ENCODE measurements around the gene LPAR6. TPM values are rescaled to one million over a fixed set of nuclear protein-coding genes. Genes with fewer than 3 reads are reported as not detected.
A peak's percentile ranks its signal among the peaks of the same experiment; 100 is the strongest.
"Not testable (repeated sequence)": the region's sequence is repeated elsewhere in the genome, so short reads cannot be mapped to it uniquely, and the experiment has no call there.

Gene LPAR6, protein sequence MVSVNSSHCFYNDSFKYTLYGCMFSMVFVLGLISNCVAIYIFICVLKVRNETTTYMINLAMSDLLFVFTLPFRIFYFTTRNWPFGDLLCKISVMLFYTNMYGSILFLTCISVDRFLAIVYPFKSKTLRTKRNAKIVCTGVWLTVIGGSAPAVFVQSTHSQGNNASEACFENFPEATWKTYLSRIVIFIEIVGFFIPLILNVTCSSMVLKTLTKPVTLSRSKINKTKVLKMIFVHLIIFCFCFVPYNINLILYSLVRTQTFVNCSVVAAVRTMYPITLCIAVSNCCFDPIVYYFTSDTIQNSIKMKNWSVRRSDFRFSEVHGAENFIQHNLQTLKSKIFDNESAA
- 10 to 100 TPM in 1 of 2 donors, 1 to 10 TPM in 1; 4.9 to 17.8 TPM for total RNA-seq

DNA sequence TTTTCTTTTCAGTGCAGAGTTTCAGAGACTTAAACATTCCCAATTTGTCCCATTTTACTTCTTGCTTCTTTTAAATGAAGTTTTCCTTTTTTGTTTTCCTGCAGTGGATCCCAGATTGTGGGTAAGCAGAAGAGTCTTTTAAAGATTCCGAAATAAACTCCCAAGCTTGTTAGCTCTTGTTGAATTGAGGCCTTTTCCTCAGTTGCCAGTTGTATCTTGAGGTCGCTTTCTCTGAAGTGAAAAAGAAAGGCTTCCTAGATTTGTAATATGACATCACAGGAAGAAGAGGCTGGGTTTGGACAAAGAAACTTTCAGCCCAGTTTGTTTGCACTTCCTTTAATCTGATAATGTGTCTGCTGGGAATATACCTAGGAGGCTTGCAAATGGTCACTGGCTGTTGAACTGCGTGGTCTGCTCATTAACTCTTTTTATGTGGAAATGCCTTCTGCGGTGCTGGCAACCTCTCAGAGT lies at the start of gene LPAR6:
Gene LPAR6 (minus strand): TSS at position 233 of the 471 bp plus-strand sequence. CDS start 690 bp downstream, outside the sequence.
- TF ChIP-seq, protein P1, sequence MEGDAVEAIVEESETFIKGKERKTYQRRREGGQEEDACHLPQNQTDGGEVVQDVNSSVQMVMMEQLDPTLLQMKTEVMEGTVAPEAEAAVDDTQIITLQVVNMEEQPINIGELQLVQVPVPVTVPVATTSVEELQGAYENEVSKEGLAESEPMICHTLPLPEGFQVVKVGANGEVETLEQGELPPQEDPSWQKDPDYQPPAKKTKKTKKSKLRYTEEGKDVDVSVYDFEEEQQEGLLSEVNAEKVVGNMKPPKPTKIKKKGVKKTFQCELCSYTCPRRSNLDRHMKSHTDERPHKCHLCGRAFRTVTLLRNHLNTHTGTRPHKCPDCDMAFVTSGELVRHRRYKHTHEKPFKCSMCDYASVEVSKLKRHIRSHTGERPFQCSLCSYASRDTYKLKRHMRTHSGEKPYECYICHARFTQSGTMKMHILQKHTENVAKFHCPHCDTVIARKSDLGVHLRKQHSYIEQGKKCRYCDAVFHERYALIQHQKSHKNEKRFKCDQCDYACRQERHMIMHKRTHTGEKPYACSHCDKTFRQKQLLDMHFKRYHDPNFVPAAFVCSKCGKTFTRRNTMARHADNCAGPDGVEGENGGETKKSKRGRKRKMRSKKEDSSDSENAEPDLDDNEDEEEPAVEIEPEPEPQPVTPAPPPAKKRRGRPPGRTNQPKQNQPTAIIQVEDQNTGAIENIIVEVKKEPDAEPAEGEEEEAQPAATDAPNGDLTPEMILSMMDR (IDR thresholded peaks at IDR 0.05), result no peak
- H3K9ac ChIP-seq (ENCODE audit: low read depth in 2 of 2, low read length in 2 of 2), result peak within 1 kb of the TSS; percentile 66 to 75
- H3K4me1 ChIP-seq, result no peaks in the 10 kb centered on the region
- peak; percentile 42 for DNase-seq
- no peaks in the 10 kb centered on the region for H3K27me3 ChIP-seq
- intact Hi-C loops (cut with DNase I), result loop anchor here (5.0 kb wide), 1 partner anchor 119 kb away; the partner anchor contains the start of gene RCBTB2
- peak within 1 kb of the TSS; percentile 70 for H3K27ac ChIP-seq
- H3K4me3 ChIP-seq, result peak within 1 kb of the TSS; percentile 42
- H3K9me3 ChIP-seq, result no peaks in the 10 kb centered on the region
- H3K36me3 ChIP-seq, result no peaks in the 10 kb centered on the region

DNA sequence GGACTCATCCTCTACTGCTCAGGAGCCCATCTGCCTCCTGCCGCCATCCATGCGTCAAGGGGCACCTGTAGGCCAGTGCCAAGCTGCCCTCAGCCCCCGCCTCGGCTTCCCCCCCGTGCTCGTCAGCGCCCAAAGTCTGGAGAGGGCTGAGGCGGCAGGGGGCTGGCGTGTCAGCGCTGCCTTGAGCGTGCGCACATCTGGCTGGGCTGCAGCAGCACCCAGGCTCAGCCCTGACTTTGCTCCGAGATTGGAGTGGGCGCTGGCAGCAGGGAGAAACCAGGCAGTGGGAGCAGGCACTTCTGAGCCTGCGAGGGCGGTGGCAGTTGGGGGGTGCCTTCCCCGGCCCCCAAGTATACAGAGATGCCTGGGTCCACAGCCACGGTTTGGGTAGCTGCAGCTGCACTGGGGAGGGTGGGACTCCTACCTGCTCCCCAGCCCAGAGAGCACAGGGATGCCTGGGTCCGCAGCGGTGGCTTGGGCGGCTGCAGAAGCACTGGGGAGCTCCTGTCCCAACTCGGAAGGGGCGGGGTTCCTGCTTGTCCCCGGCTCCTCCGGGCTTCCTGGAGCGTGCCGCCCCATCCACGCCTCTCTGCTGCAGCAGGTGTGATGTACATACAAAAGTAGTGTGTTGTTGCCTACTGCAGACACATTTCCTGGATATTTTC lies 44.8 kb upstream of the LPAR6 start:
- Histone ChIP-seq H3K36me3 (peaks cover 3% of the 10 kb centered on the region), H3K9me3 (no peaks in the 10 kb centered on the region), H3K4me3 (no peak overlapping the region), H3K27me3 (no peaks in the 10 kb centered on the region), H3K9ac (ENCODE audit: low read depth in 2 of 2, low read length in 2 of 2) (no peak overlapping the region), H3K4me1 (no peaks in the 10 kb centered on the region), H3K27ac (no peak overlapping the region)
- DNase-seq, result no peak
- intact Hi-C loops (cut with DNase I), result no loop called here
- TF ChIP-seq, protein P1 (IDR thresholded peaks at IDR 0.05), result no peak

DNA sequence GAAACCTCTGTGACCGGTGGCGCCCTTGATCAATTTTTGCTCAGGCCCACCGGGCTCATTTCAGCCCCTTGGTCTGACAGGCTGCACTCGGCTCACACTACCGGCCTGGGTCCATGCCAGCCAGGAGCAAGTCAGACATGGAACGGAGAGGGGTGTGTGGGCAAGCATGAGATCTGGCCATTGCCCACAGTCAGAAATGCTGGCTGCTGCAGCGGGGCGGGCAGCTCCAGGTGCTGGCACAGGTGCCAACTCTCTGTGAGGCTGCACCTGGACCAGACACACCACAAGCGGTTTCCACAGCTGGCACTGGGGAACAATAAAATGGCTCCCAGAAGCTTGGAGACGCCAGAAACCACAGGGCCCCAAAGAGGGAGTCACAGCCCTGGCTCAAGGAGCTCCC lies 43.6 kb upstream of the LPAR6 start:
- H3K9ac ChIP-seq (ENCODE audit: low read depth in 2 of 2, low read length in 2 of 2), result no peak overlapping the region
- no peak overlapping the region for H3K27ac ChIP-seq
- no peaks in the 10 kb centered on the region for H3K9me3 ChIP-seq
- no peak overlapping the region for H3K4me3 ChIP-seq
- TF ChIP-seq, protein P1 (IDR thresholded peaks at IDR 0.05), result no peak
- no peaks in the 10 kb centered on the region for H3K27me3 ChIP-seq
- H3K4me1 ChIP-seq, result no peaks in the 10 kb centered on the region
- peaks cover 3% of the 10 kb centered on the region for H3K36me3 ChIP-seq
- DNase-seq, result no peak
- intact Hi-C loops (cut with DNase I), result no loop called here

DNA sequence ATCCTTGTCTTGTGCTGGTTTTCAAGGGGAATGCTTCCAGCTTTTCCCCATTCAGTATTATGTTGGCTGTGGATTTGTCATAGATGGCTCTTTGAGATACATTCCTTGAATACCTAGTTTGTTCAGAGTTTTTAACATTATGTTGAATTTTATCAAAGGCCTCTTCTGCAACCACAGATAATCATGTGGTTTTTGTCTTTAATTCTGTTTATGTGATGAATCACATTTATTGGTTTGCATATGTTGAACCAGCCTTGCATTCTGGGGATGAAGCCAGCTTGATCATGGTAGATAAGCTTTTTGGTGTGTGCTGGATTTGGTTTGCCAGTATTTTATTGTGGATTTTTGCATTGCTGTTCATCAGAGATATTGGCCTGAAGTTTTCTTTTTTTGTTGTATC lies 38.3 kb upstream of the LPAR6 start:
- H3K27me3 ChIP-seq; H3K36me3 ChIP-seq; H3K4me1 ChIP-seq; H3K9me3 ChIP-seq; intact Hi-C loops (cut with DNase I); H3K27ac ChIP-seq; DNase-seq; H3K4me3 ChIP-seq; H3K9ac ChIP-seq (ENCODE audit: low read depth in 2 of 2, low read length in 2 of 2): not testable (repeated sequence)

DNA sequence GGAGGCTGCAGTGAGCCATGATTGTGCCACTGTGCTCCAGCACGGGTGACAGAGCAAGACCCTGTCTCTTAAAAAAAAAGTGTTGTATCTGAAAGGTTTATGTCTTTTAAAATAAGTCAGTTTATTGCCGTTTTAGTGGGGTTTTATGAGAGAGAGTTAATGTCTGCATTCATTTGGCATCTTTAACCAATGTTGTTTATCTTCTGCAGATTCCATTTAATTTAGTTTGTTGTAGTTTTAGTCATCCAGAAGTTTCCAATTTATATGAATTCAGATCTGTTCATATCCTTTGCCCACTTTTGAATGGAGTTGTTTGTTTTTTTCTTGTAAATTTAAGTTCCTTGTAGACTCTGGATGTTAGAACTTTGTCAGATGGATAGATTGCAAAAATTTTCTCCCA lies 36.7 kb upstream of the LPAR6 start:
- intact Hi-C loops (cut with DNase I), result no loop called here
- Histone ChIP-seq H3K9ac (ENCODE audit: low read depth in 2 of 2, low read length in 2 of 2) (no peak overlapping the region), H3K27ac (no peak overlapping the region), H3K27me3 (no peaks in the 10 kb centered on the region), H3K9me3 (no peaks in the 10 kb centered on the region), H3K36me3 (no peaks in the 10 kb centered on the region), H3K4me1 (no peaks in the 10 kb centered on the region), H3K4me3 (no peak overlapping the region)
- no peak for DNase-seq
- TF ChIP-seq, protein P1 (IDR thresholded peaks at IDR 0.05), result no peak

Data from colonic mucosa (tissue), 4 donors.